ENCODE results near the gene REXO1. TPM values are rescaled to one million over a fixed set of nuclear protein-coding genes. Genes with fewer than 3 reads are reported as not detected.

The REXO1 gene
- total RNA-seq, 4 donors from 2014 or later: 7.5 to 16.4 (median 15.4) TPM

DNA sequence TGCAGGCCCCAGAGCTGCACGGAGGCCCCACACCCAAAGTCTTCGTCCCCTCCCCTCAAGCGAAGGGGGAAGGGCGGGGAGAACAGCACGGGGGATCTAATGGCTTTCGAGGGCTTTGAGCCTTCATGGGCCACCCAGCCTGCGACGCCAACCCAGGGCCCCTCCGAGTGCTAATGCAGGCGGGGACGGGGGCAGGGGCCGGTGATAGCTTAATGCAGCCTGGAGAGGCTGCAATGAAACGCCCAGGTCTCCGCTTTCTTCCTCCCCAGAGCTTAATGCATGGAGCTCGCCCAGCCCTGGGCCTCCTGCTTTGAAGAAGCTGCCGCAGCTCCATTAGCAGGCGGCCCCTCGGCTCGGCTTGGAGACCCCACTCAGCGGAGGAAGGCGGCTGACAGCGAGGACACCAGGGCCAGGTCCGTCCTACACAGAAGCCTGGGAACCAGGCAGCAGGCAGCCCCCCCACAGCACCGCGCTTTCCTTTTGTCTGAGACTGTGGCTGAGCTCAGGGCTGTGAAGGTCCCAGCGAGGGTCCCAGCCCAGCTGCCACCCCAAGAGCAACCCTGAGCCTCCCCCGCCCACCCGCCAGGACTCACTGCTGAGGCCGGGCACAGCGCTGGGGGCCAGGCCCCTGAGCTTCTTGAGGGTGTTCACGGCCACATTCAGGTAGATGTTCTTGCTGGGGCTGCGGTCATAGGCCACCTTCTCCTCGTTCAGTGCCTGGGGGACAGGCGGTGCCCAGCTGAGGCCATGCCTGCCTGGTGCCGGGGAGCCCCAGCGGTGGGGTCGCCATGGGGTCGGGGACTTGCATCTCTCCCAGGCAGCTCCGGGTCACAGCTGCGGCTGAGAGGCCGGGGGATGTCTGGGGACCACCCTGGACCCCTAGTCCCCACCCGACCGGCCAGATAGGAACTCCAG, 28.7 kb downstream of the REXO1 start:
- no peak for DNase-seq
- WGBS, 2 donors: 90% methylated on average over 2 of the region's 43 CpGs; no CpG with 5 or more reads in 1 of the 2 donors
- TF ChIP-seq, protein P1, sequence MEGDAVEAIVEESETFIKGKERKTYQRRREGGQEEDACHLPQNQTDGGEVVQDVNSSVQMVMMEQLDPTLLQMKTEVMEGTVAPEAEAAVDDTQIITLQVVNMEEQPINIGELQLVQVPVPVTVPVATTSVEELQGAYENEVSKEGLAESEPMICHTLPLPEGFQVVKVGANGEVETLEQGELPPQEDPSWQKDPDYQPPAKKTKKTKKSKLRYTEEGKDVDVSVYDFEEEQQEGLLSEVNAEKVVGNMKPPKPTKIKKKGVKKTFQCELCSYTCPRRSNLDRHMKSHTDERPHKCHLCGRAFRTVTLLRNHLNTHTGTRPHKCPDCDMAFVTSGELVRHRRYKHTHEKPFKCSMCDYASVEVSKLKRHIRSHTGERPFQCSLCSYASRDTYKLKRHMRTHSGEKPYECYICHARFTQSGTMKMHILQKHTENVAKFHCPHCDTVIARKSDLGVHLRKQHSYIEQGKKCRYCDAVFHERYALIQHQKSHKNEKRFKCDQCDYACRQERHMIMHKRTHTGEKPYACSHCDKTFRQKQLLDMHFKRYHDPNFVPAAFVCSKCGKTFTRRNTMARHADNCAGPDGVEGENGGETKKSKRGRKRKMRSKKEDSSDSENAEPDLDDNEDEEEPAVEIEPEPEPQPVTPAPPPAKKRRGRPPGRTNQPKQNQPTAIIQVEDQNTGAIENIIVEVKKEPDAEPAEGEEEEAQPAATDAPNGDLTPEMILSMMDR (IDR thresholded peaks at IDR 0.05): no peak
- no peak for TF ChIP-seq POLR2A (IDR thresholded peaks at IDR 0.05)
- Histone ChIP-seq H3K36me3 (peaks cover 69 to 100% (median 76%) of the 10 kb centered on the region in 3 donors), H3K27ac (no peak overlapping the region), H3K27me3 (no peaks in the 10 kb centered on the region), H3K4me1 (no peaks in the 10 kb centered on the region), H3K4me3 (no peak overlapping the region), H3K9me3 (no peaks in the 10 kb centered on the region)
- intact Hi-C loops (cut with DNase I): no loop called here

DNA sequence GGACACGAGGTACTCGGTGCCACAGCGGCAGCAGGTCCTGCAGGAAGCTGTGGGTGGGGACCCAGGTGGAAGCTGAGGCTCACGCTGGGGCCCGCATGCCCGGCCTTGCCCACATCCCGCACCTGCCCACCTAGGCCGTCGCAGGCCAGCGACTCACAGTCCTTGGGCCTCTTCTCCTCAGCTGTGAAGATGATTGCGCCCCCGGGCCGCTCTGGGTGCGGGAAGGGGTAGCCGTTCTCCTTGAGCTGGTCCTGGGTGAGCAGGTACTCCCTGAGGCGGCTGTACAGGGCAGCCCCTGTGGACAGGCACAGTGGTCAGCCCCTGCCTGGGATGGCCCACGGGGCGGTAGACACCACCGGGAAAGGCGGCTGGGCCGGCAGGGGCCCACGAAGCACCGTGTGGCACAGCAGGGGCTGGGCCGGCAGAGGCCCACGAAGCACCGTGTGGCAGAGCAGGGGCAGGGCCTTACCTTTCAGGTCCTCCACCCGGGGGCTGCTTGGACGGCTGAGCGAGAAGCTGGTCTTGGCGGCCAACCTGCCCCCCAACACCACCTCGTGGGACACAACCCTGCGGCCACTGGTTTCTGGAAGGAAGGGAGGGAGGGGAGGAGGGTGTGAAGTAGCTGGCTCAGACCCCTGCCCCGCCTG, 29.6 kb downstream of the REXO1 start:
- no peak for TF ChIP-seq POLR2A (IDR thresholded peaks at IDR 0.05)
- TF ChIP-seq, protein P1 (IDR thresholded peaks at IDR 0.05): no peak
- Histone ChIP-seq H3K4me1 (peaks cover 0 to 2% (median 1%) of the 10 kb centered on the region in 3 donors), H3K9me3 (no peaks in the 10 kb centered on the region), H3K27me3 (no peaks in the 10 kb centered on the region), H3K36me3 (peaks cover 62 to 94% (median 69%) of the 10 kb centered on the region in 3 donors), H3K27ac (no peak overlapping the region), H3K4me3 (no peak overlapping the region)
- intact Hi-C loops (cut with DNase I): no loop called here
- 74 to 78% methylated on average over 3 to 7 of the region's 33 CpGs for WGBS, 2 donors
- DNase-seq: no peak

DNA sequence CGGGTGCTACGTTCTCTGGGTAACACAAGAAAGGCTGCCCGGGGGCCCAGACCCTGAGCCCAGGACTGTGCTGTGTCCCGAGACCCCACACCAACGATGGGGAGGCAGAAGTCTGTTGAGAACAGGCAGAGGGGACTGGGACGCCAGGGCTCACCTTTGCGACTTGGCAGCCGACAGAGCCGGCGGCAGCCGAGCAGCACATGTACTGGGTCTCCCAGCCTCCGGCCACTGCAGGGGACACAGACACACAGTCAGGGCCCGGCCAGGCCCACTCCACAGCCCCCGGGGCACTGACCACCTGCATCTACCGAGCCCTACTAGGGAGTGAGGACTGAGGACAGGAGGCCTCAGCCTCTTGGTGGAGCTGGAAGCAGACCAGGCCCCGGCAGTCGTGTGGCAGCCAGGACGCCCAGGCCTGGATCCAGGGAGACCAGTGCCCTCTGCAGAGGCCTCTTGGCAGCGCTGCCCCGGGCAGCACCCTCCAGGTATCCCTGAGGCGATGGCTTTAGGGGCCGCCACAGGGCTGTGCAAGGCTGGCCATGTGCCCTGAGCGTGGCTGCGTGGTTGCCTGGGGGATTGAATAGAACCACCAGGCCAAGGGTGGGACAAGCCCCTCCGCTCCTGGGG, 30.6 kb downstream of the REXO1 start:
- intact Hi-C loops (cut with DNase I): no loop called here
- Histone ChIP-seq H3K27ac (no peak overlapping the region), H3K4me3 (no peak overlapping the region), H3K9me3 (no peaks in the 10 kb centered on the region), H3K4me1 (peaks cover 8 to 12% (median 11%) of the 10 kb centered on the region in 3 donors), H3K27me3 (no peaks in the 10 kb centered on the region), H3K36me3 (peaks cover 52 to 83% (median 62%) of the 10 kb centered on the region in 3 donors)
- WGBS, 2 donors: 80 to 88% methylated on average over 1 to 11 of the region's 25 CpGs
- no peak for TF ChIP-seq POLR2A (IDR thresholded peaks at IDR 0.05)
- TF ChIP-seq, protein P1 (IDR thresholded peaks at IDR 0.05): no peak
- DNase-seq: no peak

DNA sequence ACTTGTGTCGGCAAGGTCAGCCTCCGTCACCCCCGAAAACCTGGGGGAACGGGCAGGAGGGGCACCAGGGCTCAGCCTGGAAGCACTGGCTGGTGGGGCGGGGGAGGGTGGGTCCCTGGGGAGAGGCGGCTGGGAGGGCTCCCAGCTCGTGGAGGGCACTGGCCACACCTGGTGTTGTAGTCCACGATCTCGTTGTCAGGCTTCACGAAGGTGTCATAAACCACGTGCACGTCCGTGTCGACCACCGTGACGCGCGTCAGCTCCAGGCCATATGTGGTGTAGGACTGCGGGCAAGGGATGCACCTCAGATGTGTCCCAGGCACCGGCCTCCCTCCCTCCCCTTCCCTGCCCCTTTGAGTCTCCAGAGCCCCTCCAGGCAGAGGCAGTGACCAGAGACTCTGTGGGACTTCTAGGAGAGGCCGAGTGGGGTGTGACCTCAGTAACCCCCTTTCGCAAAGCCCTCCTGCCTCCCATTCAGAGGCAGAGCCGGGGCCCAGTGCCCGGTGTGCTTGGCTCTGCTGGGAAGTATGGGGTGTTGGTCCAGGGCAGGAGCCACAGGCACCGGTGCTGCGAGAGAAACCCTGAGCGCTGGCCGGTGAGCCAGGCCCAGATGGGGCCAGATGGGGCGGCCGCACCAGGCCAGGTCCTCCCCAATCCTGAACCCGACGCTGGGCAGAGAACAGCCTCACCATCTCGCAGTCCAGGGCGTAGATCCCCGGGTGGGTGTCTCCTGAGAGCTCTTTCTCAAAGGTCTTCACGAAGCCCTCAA, 31.6 kb downstream of the REXO1 start:
- no peak overlapping the region for H3K4me3 ChIP-seq
- intact Hi-C loops (cut with DNase I): no loop called here
- WGBS, 2 donors: 85% methylated on average over 27 of the region's 36 CpGs; no CpG with 5 or more reads in 1 of the 2 donors
- peaks cover 11 to 21% (median 20%) of the 10 kb centered on the region in 3 donors for H3K4me1 ChIP-seq
- H3K27me3 ChIP-seq: no peaks in the 10 kb centered on the region
- DNase-seq: no peak
- H3K36me3 ChIP-seq: peaks cover 52 to 74% (median 58%) of the 10 kb centered on the region in 3 donors
- no peak overlapping the region for H3K27ac ChIP-seq
- TF ChIP-seq, protein P1 (IDR thresholded peaks at IDR 0.05): no peak
- no peak for TF ChIP-seq POLR2A (IDR thresholded peaks at IDR 0.05)
- H3K9me3 ChIP-seq: no peaks in the 10 kb centered on the region
